ACHN (cell line): ENCODE data around the gene ARFGAP1.

Experiments
- DNase-seq: peaks from one replicate; pipeline ENCODE4 v3.0.0-alpha.2; 2015
- in situ Hi-C: cut with HindIII; loops from 2 replicates; pipeline ENCODE4 v1.10.0; 2017; ENCODE audit warnings: low sequenced_read_pairs, low pct_ligation_motif_present, low pct_unique_long_range_greater_than_20kb

ARFGAP1 gene

GRCh38 chr20:63255931-63256704 is 16.5 kb upstream of the ARFGAP1 start:
- DNase-seq: no peak
- in situ Hi-C loops: no loop called here

- in situ Hi-C loops: no loop called here
- no peak for DNase-seq
Observed at GRCh38 chr20:63256954-63257353, 15.7 kb upstream of the ARFGAP1 start.

DNA sequence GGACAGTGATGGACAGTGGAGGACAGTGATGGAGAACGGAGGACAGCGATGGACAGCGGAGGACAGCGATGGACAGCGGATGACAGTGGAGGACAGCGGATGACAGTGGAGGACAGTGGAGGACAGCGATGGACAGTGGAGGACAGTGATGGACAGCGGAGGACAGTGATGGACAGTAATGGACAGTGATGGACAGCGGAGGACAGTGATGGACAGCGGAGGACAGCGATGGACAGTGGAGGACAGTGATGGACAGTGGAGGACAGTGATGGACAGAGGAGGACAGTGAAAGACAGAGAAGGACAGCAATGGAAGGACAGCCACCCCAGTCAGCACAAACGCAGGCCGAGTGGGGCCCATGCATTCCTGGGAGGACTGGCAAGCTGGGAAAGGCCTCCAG is 15.0 kb upstream of the ARFGAP1 start:
- no peak for DNase-seq
- in situ Hi-C loops: no loop called here

DNA sequence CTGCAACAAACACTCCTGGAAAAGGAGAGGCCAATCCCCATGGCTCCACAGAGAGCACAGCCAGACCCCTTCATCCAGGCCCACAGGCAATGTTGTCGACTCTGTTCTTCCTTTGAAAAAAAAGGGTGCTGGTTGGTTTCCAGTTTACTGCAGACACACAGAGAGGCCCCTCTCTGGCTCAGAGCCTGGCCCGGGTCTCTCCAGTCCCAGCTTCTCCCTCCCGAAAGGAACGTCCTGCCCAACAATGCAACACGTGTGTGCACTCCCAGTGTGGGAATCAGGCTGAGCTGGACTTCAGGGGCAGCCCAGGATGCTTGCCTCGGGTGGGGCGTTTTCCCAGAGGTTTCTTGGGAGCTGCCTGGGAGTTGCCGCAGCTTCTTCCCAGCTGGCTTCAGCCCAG is 13.8 kb upstream of the ARFGAP1 start:
- in situ Hi-C loops: no loop called here
- DNase-seq: no peak

DNA sequence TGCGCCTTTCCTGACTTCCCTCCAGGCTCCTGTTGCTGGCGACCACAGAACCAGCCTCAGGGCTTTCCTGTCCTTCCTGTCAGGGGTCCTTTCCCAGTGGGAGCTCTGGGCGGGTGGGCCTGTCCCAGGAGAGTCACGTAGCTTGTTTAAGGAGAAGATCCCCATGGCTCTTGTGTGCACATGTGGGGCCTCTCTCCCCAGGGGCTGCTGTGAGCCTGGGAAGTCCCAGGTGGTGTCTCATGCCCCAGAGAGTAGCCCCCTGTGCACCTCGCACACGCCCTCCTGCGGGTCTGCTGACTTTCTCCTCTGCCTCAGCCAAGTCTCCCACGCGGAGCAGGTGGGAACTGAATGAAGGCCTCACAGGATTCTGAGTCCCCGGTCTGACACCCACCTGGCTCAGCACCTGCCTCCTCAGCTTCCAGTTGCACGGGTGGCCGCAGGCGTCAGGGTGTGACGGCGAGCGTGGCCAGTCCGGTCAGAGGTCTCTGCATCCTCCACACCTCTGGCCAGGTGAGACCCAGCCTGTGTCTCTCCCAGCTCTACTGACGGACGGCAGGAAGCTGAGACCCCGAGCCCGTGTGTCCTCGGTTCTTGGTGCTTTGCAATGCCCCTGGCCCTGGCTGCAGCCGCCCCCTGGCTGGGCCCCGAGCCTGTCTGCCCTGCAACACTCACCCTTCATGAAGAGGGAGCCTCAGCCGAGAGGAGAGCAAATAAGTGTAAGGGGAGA is 12.7 kb upstream of the ARFGAP1 start:
- in situ Hi-C loops: no loop called here
- DNase-seq: no peak

DNA sequence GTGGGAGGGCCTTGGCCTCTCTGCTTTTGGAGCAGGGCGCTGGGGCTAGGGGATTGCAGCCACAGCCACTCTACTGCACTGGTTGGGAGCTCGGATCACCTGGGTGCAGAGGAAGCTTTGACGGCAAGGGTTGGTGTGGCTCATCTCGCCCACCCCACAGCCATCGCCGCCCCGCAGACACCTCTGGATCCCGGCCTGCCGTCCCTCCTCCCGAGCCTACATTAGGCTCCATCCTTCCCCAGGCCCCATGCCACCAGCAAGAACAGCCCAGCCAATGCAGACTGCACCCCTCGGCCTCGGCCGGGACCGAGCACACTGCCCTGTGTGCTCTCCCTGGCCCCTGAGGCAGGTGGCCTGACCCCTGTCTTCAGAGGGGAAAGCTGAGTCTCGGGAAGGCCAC is 12.1 kb upstream of the ARFGAP1 start:
- in situ Hi-C loops: no loop called here

DNA sequence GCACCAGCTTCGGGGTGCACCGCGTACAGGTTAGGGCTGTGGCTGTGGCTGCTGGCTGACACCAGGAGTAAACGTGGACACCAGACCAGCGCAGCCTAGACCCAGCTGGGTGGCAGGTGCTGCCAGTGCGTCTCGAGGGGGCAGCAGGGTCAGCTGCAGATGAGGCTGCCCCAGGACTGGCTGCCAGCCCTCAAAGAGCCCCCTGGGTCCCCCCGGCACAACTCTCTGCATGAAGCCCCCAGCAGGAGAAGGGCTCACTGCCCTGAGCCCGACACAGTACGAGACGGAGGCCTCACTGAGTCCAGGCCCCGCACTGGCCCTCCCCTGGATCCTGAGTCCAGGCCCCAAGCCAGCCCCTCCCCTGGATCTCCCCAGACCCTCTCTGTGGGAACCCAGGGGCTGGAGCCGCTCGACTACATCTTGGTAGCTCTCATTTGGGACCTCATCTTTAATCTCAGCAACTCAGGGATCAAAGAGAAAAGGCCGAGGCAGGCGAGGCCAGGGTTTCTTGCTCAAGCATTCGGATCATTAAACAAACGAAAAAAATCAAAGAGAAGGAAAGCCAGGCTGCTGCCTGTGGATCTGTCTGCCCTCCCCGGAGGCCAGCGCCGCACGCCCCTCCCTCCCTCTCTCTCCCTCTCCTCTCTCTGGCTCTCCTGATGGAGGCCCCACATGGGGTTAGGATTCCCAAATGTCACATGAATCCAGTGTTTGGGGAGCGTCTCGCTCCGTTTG is 11.4 kb upstream of the ARFGAP1 start:
- DNase-seq: no peak
- in situ Hi-C loops: no loop called here

More for the DNA sequence above, 12.1 kb upstream of the ARFGAP1 start:
- no peak for DNase-seq

- in situ Hi-C loops: no loop called here
Observed at GRCh38 chr20:63261795-63262528, 10.7 kb upstream of the ARFGAP1 start.

GRCh38 chr20:63262836-63263235 is 9.8 kb upstream of the ARFGAP1 start:
- DNase-seq: no peak

More at GRCh38 chr20:63261795-63262528, 10.7 kb upstream of the ARFGAP1 start:
- no peak for DNase-seq

DNA sequence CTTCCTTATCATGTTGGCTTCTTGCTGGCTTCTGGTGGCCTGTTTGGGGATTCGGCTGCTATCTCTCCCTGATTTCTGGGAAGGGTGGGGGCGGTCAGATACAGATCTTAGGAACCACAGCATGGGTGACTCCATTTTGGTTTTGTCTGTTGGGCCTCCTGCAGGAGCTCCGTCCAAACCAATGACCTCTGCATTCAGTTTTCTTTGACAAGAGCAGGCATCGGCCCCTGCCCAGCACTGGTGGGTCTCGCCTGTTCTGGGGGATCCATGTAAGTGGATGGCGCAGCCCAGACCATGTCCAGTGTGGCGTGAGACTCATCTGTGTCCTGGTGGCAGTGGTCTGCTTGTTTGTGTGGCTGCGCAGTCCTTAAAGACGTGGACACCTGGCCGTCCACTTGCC is 8.6 kb upstream of the ARFGAP1 start:
- no peak for DNase-seq
- in situ Hi-C loops: no loop called here

More at GRCh38 chr20:63262836-63263235, 9.8 kb upstream of the ARFGAP1 start:
- in situ Hi-C loops: no loop called here

DNA sequence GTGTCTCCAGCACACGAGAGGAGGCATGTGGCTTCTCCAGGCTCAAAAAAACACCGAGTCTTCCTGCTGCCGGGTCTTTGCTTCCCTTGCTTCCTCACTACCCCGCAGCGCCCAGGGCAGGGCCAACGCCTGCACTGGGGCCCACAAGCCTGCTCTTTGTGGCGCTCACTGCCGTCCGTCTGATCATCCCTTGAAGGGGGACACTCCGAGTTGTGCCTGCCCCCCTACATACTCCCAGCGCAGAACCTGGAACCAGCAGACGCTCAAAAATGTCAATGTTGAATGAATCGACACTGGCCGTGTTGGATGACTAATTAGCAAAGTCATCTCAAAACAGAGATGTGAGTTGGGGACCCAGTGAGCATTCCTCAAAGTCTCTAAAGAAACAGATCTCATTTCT is 8.1 kb upstream of the ARFGAP1 start:
- in situ Hi-C loops: no loop called here

GRCh38 chr20:63265891-63266515 is 6.6 kb upstream of the ARFGAP1 start:
- in situ Hi-C loops: no loop called here
- no peak for DNase-seq

More for the DNA sequence above, 8.1 kb upstream of the ARFGAP1 start:
- DNase-seq: no peak

DNA sequence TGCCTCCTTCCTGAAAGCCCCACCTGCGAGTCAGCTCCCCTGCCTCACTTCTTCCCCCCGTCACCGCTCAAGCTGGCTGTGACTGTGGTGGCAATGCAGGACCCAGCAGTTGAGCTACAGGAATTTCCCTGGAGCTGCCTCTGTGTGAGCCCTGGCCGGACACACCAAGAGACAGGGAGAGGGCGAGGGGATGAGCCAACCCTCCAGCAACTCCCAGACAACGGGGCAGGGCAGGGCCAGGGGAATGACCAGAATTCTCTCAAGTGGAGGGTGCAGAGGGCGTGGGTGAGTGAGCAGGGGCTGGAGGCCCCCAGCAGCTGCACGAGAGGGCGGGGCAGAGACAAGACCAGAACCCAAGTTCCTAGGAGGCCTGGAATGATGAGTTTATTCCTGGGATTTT is 4.9 kb upstream of the ARFGAP1 start:
- in situ Hi-C loops: no loop called here
- no peak for DNase-seq

DNA sequence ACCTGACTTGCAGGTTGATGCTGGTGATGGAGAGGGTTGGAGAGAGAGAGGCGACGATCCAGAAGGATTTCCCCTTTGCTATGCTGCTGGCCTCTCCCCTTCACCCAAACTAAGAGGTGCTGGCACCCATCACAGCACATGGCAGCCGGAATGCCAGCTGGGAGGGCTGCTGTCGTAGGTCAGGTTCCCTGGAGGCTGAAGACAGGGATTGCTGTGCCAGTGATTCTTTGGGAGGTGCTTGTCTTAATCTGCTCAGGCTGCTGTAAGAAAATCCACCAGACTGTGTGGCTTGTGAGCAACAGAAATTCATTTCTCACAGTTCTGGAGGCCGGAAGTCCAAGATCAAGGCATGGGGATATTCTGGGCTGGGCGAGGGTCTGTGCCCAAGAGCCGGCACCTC is 4.4 kb upstream of the ARFGAP1 start:
- in situ Hi-C loops: no loop called here
- no peak for DNase-seq

- in situ Hi-C loops: no loop called here
- DNase-seq: no peak
Observed at GRCh38 chr20:63268671-63269439, 3.8 kb upstream of the ARFGAP1 start.

DNA sequence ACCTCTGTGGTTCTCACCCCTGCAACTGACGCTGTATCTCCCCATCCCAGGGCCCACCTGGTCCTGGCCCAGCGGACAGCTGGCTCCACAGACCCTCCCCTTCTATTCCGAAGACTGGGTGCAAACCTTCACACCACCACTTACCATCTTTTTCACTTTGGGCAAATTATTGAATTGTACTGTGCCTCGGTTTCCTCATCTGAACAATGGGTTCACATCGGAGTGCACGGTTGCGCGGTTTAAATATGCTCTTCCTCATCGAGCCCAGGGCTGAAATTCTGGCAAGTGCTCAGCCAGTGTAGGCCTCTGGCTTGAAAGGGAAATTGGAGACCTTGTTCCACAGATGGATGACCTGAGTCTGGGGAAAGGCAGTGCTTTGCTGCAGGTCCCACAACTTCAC is 2.9 kb upstream of the ARFGAP1 start:
- in situ Hi-C loops: no loop called here
- DNase-seq: no peak

- no peak for DNase-seq
- in situ Hi-C loops: no loop called here
Observed at GRCh38 chr20:63270606-63271325, 1.8 kb upstream of the ARFGAP1 start.
